T-cell (primary cell): Measurements from ENCODE around the gene CHD9. TPM values are rescaled to one million over a fixed set of nuclear protein-coding genes. Genes with fewer than 3 reads are reported as not detected.
A peak's percentile ranks its signal among the peaks of the same experiment; 100 is the strongest.

ENCODE experiments used
- ATAC-seq, 4 experiments: fragments of 200-7000 bp in 3 of 4; fragments of 150-1000 bp in 1 of 4; cut with Tn5 transposase; replicated peaks in 1 of 4; 1 replicate in 3 of 4; 2 replicates in 1 of 4; pipeline ENCODE4 v1.10.0; 2021; ENCODE audit warnings: moderate library complexity in 3 of 4, mild to moderate bottlenecking in 2 of 4, moderate number of reproducible peaks in 1 of 4
- CTCF ChIA-PET, 2 donors: fragments of 300-600 bp; sonication (Branson Sonifier 250); formaldehyde crosslinking; loops; one replicate each; lab custom pipeline; 2022; ENCODE audit warnings: antibody characterized with exemption in 2 of 2; lab: Charles Lee
- POLR2A ChIA-PET, 2 donors: fragments of 300-600 bp; sonication (Branson Sonifier 250); formaldehyde crosslinking; loops; one replicate each; lab custom pipeline; 2022; ENCODE audit warnings: antibody characterized with exemption in 2 of 2; lab: Charles Lee
- DNase-seq, 35 experiments: peaks; one replicate each; pipeline versions ENCODE4 v3.0.0 to v3.0.0-alpha.2; 2013 to 2023
- H3K27ac ChIP-seq: one replicate; pipeline ENCODE4 v1.5.1; 2013; ENCODE audit warnings: low read length
- H3K27me3 ChIP-seq, 2 experiments: replicated peaks in 1 of 2; 1 replicate in 1 of 2; 2 replicates in 1 of 2; pipeline versions ENCODE4 v1.6.1 to v1.7.0; 2013; ENCODE audit warnings: low read length in 1 of 2, mixed read lengths in 1 of 2; ENCODE audit not compliant: control insufficient read depth in 2 of 2, insufficient read depth in 2 of 2; ENCODE audit errors: extremely low read depth in 1 of 2
- H3K36me3 ChIP-seq, 2 donors: 1 replicate in 1 of 2; 2 replicates in 1 of 2; pipeline versions ENCODE4 v1.6.1 to v1.7.0; 2013; ENCODE audit warnings: low read length in 1 of 2; ENCODE audit not compliant: control insufficient read depth in 2 of 2, insufficient read depth in 1 of 2; ENCODE audit errors: extremely low read depth in 1 of 2
- H3K4me1 ChIP-seq, 2 experiments: 1 replicate in 1 of 2; 2 replicates in 1 of 2; pipeline versions ENCODE4 v1.6.1 to v1.7.0; 2013; ENCODE audit warnings: low read length in 2 of 2, mixed read lengths in 1 of 2; ENCODE audit not compliant: insufficient read depth in 2 of 2, control insufficient read depth in 1 of 2; ENCODE audit errors: extremely low read depth in 1 of 2
- H3K4me3 ChIP-seq, 2 donors: 1 replicate in 1 of 2; 2 replicates in 1 of 2; pipeline versions ENCODE4 v1.5.1 to v1.7.0; 2013; ENCODE audit warnings: mild to moderate bottlenecking in 2 of 2, low read length in 1 of 2, moderate library complexity in 1 of 2; ENCODE audit not compliant: control insufficient read depth in 1 of 2; ENCODE audit errors: extremely low read depth in 1 of 2
- H3K9me3 ChIP-seq: 2 replicates; pipeline ENCODE4 v1.7.0; 2013
- H3K27ac Mint-ChIP-seq, 2 donors: one replicate each; pipeline ENCODE4 v1.8.0; 2020 to 2021; ENCODE audit warnings: mild to moderate bottlenecking in 2 of 2, mixed read lengths in 2 of 2
- H3K27me3 Mint-ChIP-seq, 2 donors: one replicate each; pipeline ENCODE4 v1.8.0; 2021 to 2022; ENCODE audit warnings: mixed read lengths in 2 of 2
- H3K36me3 Mint-ChIP-seq: one replicate; pipeline ENCODE4 v1.8.0; 2021; ENCODE audit warnings: mixed read lengths
- H3K4me1 Mint-ChIP-seq, 3 donors: one replicate each; pipeline ENCODE4 v1.8.0; 2020 to 2022; ENCODE audit warnings: mixed read lengths in 3 of 3, mild to moderate bottlenecking in 1 of 3
- H3K4me3 Mint-ChIP-seq, 3 donors: one replicate each; pipeline ENCODE4 v1.8.0; 2020 to 2022; ENCODE audit warnings: mild to moderate bottlenecking in 3 of 3, mixed read lengths in 3 of 3, moderate library complexity in 3 of 3
- H3K9me3 Mint-ChIP-seq, 3 donors: one replicate each; pipeline ENCODE4 v1.8.0; 2020 to 2022; ENCODE audit warnings: mixed read lengths in 3 of 3
- WGBS: methylation state at CpG from one replicate; pipeline ENCODE4 v1.1.5; 2013; ENCODE audit warnings: missing lambda C conversion rate; ENCODE audit not compliant: insufficient coverage; 5-methylcytosine and 5-hydroxymethylcytosine counted together
- total RNA-seq, 35 experiments: library from RNA in 6 of 35; stranded (reverse) in 6 of 35; fragments of 120-200 nt in 1 of 35; gene quantifications; one replicate each; pipeline versions ENCODE4 v1.2.1 to v1.2.4 and lab custom pipeline; 2013 to 2026

Gene CHD9
- total RNA-seq, 5 donors from 2014 or later (not counting 1 experiment from before 2014, with no cell fraction given), result 33.0 to 39.3 (median 33.8) TPM

GRCh38 chr16:53212893-53213223 is 158.1 kb downstream of the CHD9 start:
- ChIA-PET CTCF (interaction anchor here in 1 of 2 donors (0.5 kb wide), 1 partner anchor 87 kb away, joined by 4 read pairs; no protein-coding TSS in a partner anchor), POLR2A (no interaction called here)
- H3K4me1 Mint-ChIP-seq, result peaks cover 18 to 31% (median 22%) of the 10 kb centered on the region in 3 donors
- Histone ChIP-seq H3K4me3 (no peak overlapping the region), H3K36me3 (no peaks in the 10 kb centered on the region), H3K9me3 (no peaks in the 10 kb centered on the region), H3K27me3 (no peaks in the 10 kb centered on the region), H3K4me1 (peaks cover 4 to 16% of the 10 kb centered on the region in 2 experiments), H3K27ac (no peak overlapping the region)
- H3K27ac Mint-ChIP-seq, result peak overlapping the region in 1 of 2 donors; percentile 53
- H3K4me3 Mint-ChIP-seq, result no peak overlapping the region
- H3K27me3 Mint-ChIP-seq, result no peaks in the 10 kb centered on the region
- peaks cover 17% of the 10 kb centered on the region for H3K36me3 Mint-ChIP-seq
- no peak for DNase-seq
- no peaks in the 10 kb centered on the region for H3K9me3 Mint-ChIP-seq
- no peak for ATAC-seq

- ATAC-seq, result no peak
- no peaks in the 10 kb centered on the region for H3K36me3 ChIP-seq
- Mint-ChIP-seq H3K27me3 (no peaks in the 10 kb centered on the region), H3K27ac (no peak overlapping the region), H3K4me3 (no peak overlapping the region), H3K36me3 (peaks cover 14% of the 10 kb centered on the region), H3K9me3 (no peaks in the 10 kb centered on the region), H3K4me1 (peaks cover 11 to 24% (median 15%) of the 10 kb centered on the region in 3 donors)
- ChIA-PET CTCF (no interaction called here), POLR2A (no interaction called here)
- H3K27me3 ChIP-seq, result no peaks in the 10 kb centered on the region
- DNase-seq, result no peak
- no CpG with 5 or more reads among the region's 2 CpGs for WGBS
- no peak overlapping the region for H3K4me3 ChIP-seq
- H3K9me3 ChIP-seq, result no peaks in the 10 kb centered on the region
- no peak overlapping the region for H3K27ac ChIP-seq
- peaks cover 0 to 12% of the 10 kb centered on the region in 2 experiments for H3K4me1 ChIP-seq
Measured at GRCh38 chr16:53213542-53213941, 158.8 kb downstream of the CHD9 start.

- peaks cover 7 to 18% (median 10%) of the 10 kb centered on the region in 3 donors for H3K4me1 Mint-ChIP-seq
- Histone ChIP-seq H3K27me3 (no peaks in the 10 kb centered on the region), H3K4me1 (no peaks in the 10 kb centered on the region), H3K4me3 (no peak overlapping the region), H3K36me3 (no peaks in the 10 kb centered on the region), H3K27ac (no peak overlapping the region), H3K9me3 (no peaks in the 10 kb centered on the region)
- 17% methylated on average over 1 of the region's 2 CpGs for WGBS
- ATAC-seq (no peak), DNase-seq (no peak)
- H3K27me3 Mint-ChIP-seq, result no peaks in the 10 kb centered on the region
- ChIA-PET POLR2A (no interaction called here), CTCF (interaction anchor here in 1 of 2 donors (1.9 kb wide), 1 partner anchor 162 kb away, joined by 4 read pairs; the partner anchor contains the start of gene CHD9)
- H3K4me3 Mint-ChIP-seq, result no peak overlapping the region
- H3K27ac Mint-ChIP-seq, result no peak overlapping the region
- H3K9me3 Mint-ChIP-seq, result no peaks in the 10 kb centered on the region
- H3K36me3 Mint-ChIP-seq, result peaks cover 7% of the 10 kb centered on the region
Measured at GRCh38 chr16:53216798-53217197, 162.0 kb downstream of the CHD9 start.

- Histone ChIP-seq H3K27me3 (no peaks in the 10 kb centered on the region), H3K27ac (no peak overlapping the region), H3K4me3 (no peak overlapping the region), H3K9me3 (no peaks in the 10 kb centered on the region), H3K4me1 (no peaks in the 10 kb centered on the region), H3K36me3 (peaks cover 0 to 2% of the 10 kb centered on the region in 2 donors)
- ATAC-seq, result no peak
- WGBS, result 100% methylated on average over 2 of the region's 4 CpGs
- H3K4me3 Mint-ChIP-seq, result no peak overlapping the region
- H3K4me1 Mint-ChIP-seq, result peaks cover 0 to 9% (median 7%) of the 10 kb centered on the region in 3 donors
- H3K27me3 Mint-ChIP-seq, result no peaks in the 10 kb centered on the region
- no peak for DNase-seq
- no peak overlapping the region for H3K27ac Mint-ChIP-seq
- H3K9me3 Mint-ChIP-seq, result no peaks in the 10 kb centered on the region
- POLR2A ChIA-PET, result no interaction called here
- CTCF ChIA-PET, result interaction anchor here in 1 of 2 donors (1.2 kb wide), 1 partner anchor 12 kb away, joined by 5 read pairs; no protein-coding TSS in a partner anchor
- H3K36me3 Mint-ChIP-seq, result no peaks in the 10 kb centered on the region
Measured at GRCh38 chr16:53219371-53219770, 164.6 kb downstream of the CHD9 start.

GRCh38 chr16:53219795-53220454 is 165.1 kb downstream of the CHD9 start:
- WGBS, result 89% methylated on average over 1 of the region's 2 CpGs
- Histone ChIP-seq H3K4me1 (no peaks in the 10 kb centered on the region), H3K27me3 (no peaks in the 10 kb centered on the region), H3K36me3 (peaks cover 0 to 2% of the 10 kb centered on the region in 2 donors), H3K9me3 (no peaks in the 10 kb centered on the region), H3K27ac (no peak overlapping the region), H3K4me3 (no peak overlapping the region)
- no peaks in the 10 kb centered on the region for H3K36me3 Mint-ChIP-seq
- ATAC-seq (no peak), DNase-seq (no peak)
- no peak overlapping the region for H3K4me3 Mint-ChIP-seq
- ChIA-PET POLR2A (no interaction called here), CTCF (interaction anchor here in 1 of 2 donors (1.2 to 1.8 kb wide), 2 partner anchors 13 to 165 kb away, joined by 5 read pairs; partner anchors contain the start of gene CHD9)
- peaks cover 0 to 9% (median 6%) of the 10 kb centered on the region in 3 donors for H3K4me1 Mint-ChIP-seq
- no peaks in the 10 kb centered on the region for H3K27me3 Mint-ChIP-seq
- H3K9me3 Mint-ChIP-seq, result no peaks in the 10 kb centered on the region
- no peak overlapping the region for H3K27ac Mint-ChIP-seq

- Mint-ChIP-seq H3K27ac (no peak overlapping the region), H3K9me3 (no peaks in the 10 kb centered on the region), H3K4me3 (no peak overlapping the region), H3K4me1 (peaks cover 0 to 3% (median 0%) of the 10 kb centered on the region in 3 donors), H3K27me3 (no peaks in the 10 kb centered on the region), H3K36me3 (no peaks in the 10 kb centered on the region)
- Histone ChIP-seq H3K27me3 (no peaks in the 10 kb centered on the region), H3K27ac (no peak overlapping the region), H3K4me1 (no peaks in the 10 kb centered on the region), H3K4me3 (no peak overlapping the region), H3K36me3 (peaks cover 0 to 2% of the 10 kb centered on the region in 2 donors), H3K9me3 (no peaks in the 10 kb centered on the region)
- ChIA-PET CTCF (interaction anchor here in 1 of 2 donors (1.2 to 1.8 kb wide), 2 partner anchors 13 to 166 kb away, joined by 5 read pairs; partner anchors contain the start of gene CHD9), POLR2A (no interaction called here)
- DNase-seq, result peak in 6 of 35 experiments; percentile 0 to 39 (median 10)
- 80% methylated on average over 1 of the region's 2 CpGs for WGBS
- ATAC-seq, result peak in 1 of 4 experiments; percentile 51
Measured at GRCh38 chr16:53220585-53220984, 165.8 kb downstream of the CHD9 start.
